ENCODE measurements around the gene HS2ST1.
"Not testable (repeated sequence)": the region's sequence is repeated elsewhere in the genome, so short reads cannot be mapped to it uniquely, and the experiment has no call there.

The HS2ST1 gene

DNA sequence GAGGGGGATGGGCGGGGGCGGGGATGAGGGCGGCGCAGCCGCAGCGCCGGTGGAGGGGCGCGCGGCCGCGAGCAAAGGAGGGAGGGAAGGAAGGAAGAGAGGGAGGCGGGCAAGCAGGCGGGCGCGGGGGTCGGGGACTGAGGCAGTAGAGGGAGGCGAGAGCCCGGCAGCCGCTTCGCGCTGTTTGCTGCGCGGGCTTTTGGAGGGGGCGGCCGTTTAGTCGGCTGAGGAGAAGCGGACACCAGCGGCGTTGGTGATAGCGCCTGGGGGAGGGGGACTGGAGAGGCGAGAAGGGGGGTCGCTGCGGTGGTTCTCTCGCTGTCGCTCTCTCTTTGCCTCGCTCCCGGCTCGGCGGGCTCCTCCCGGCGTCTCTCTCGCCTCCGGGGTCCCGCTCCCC is at the start of gene HS2ST1:
TSS of gene HS2ST1 (plus strand) at position 35 of the 397 bp plus-strand sequence.
- peaks cover 23% of the 10 kb centered on the region for H3K36me3 Mint-ChIP-seq (ENCODE audit: low read depth)
- H3K4me1 Mint-ChIP-seq (ENCODE audit: low read depth), result peaks cover 43% of the 10 kb centered on the region
- no peak within 1 kb of the TSS for H3K27ac Mint-ChIP-seq
- no peaks in the 10 kb centered on the region for H3K27me3 Mint-ChIP-seq
- no peak within 1 kb of the TSS for H3K4me3 Mint-ChIP-seq
- no peaks in the 10 kb centered on the region for H3K9me3 Mint-ChIP-seq

DNA sequence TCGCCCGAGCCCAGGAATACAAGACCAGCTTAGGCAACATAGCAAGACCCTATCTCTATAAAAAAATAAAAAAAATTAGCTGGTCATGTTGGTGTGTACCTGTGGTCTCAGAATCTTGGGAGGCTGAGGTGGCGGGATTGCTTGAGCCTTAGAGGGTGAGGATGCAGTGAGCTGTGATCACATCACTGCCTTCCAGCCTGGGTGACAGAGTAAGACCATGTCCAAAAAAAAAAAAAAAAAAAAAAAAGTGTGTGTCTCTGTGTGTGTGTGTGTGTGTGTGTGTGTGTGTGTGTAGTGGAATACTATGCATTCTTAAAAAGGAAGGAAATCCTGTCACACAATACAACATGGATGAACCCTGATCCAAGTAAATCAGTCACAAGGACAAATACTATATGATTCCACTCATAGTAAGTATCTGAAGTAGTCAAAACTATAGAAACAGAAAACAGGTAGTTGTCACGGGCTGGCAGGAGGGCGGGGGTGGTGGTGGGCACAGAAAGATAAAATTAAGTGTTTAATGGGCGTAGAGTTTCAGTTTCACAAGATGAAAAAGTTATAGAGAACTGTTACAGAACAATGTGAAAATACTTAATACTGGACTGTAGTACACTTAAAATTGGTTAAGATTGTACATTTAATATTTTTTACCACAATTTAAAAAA is 48.3 kb upstream of the HS2ST1 start:
- Mint-ChIP-seq H3K27ac (no peak overlapping the region), H3K36me3 (ENCODE audit: low read depth) (peaks cover 25% of the 10 kb centered on the region), H3K9me3 (no peaks in the 10 kb centered on the region)

DNA sequence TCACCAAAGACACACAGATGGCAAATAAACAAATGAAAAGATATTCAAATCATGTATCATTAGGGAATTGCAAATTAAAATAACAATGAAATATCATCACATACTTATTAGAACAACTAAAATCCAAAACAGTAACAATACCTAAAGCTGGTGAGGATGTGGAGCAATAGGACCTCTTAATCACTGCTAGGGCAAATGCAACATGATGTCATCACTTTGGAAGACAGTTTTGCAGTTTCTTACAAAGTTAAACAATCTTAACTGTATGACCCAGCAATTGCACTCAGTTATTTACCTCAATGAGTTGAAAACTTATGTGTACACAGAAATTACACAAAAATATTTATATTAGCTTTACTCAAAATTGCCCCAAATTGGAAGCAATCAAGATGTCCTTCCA is 47.8 kb upstream of the HS2ST1 start:
- Mint-ChIP-seq H3K36me3 (ENCODE audit: low read depth) (peaks cover 21% of the 10 kb centered on the region), H3K4me1 (ENCODE audit: low read depth) (peaks cover 26% of the 10 kb centered on the region), H3K9me3 (no peaks in the 10 kb centered on the region), H3K4me3 (no peak overlapping the region), H3K27ac (no peak overlapping the region), H3K27me3 (no peaks in the 10 kb centered on the region)

More for the DNA sequence above, 48.3 kb upstream of the HS2ST1 start:
- H3K4me1 Mint-ChIP-seq (ENCODE audit: low read depth), result peaks cover 26% of the 10 kb centered on the region
- H3K4me3 Mint-ChIP-seq, result no peak overlapping the region
- no peaks in the 10 kb centered on the region for H3K27me3 Mint-ChIP-seq

- H3K36me3 Mint-ChIP-seq (ENCODE audit: low read depth), result peaks cover 21% of the 10 kb centered on the region
- H3K4me3 Mint-ChIP-seq, H3K27ac Mint-ChIP-seq, H3K9me3 Mint-ChIP-seq, H3K27me3 Mint-ChIP-seq: not testable (repeated sequence)
- peaks cover 26% of the 10 kb centered on the region for H3K4me1 Mint-ChIP-seq (ENCODE audit: low read depth)
Observed at GRCh38 chr1:86867278-86867677, 47.2 kb upstream of the HS2ST1 start.

DNA sequence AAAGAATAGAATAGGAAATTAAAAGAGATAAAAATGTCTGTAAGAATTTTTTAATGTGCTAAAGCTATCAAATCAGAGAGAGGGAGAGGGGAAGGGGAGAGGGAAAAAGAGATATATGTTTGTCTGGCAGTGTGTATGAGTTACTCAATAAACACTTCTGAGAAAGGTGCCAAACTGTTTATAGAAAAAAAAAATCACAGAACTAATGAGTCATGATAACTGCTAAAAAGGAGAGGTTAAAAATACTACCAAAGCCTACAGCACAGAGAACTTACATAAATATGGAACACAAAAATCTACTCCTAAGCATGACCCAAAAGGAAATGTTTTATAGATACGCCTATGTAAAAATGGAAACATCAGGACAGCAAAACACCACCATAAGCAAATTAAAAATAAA is 46.0 kb upstream of the HS2ST1 start:
- no peaks in the 10 kb centered on the region for H3K27me3 Mint-ChIP-seq
- H3K4me3 Mint-ChIP-seq, result no peak overlapping the region
- peaks cover 26% of the 10 kb centered on the region for H3K4me1 Mint-ChIP-seq (ENCODE audit: low read depth)
- H3K27ac Mint-ChIP-seq, result peak overlapping the region; percentile 10
- peaks cover 14% of the 10 kb centered on the region for H3K36me3 Mint-ChIP-seq (ENCODE audit: low read depth)
- no peaks in the 10 kb centered on the region for H3K9me3 Mint-ChIP-seq

- Mint-ChIP-seq H3K36me3 (ENCODE audit: low read depth) (peaks cover 26% of the 10 kb centered on the region), H3K27me3 (no peaks in the 10 kb centered on the region)
Observed at GRCh38 chr1:86871001-86871400, 43.4 kb upstream of the HS2ST1 start.

DNA sequence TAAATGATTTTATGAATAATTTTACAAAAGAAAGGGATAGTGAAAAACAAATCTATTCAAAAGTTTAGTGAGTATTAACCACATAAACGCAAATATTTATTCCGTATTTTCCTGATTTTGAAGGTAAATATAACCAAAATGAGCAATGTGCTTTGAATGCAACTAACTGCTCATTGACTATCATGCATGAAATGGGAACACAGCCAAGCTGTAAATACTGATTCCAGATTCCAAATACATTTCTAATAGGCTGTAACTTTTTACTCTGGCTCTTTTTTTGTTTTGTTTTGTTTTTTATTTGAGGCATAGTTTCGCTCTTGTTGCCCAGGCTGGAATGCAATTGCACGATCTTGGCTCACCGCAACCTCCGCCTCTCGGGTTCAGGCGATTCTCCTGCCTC is 42.3 kb upstream of the HS2ST1 start:
- Mint-ChIP-seq H3K27ac (no peak overlapping the region), H3K27me3 (no peaks in the 10 kb centered on the region), H3K36me3 (ENCODE audit: low read depth) (peaks cover 32% of the 10 kb centered on the region), H3K4me3 (no peak overlapping the region), H3K4me1 (ENCODE audit: low read depth) (peaks cover 11% of the 10 kb centered on the region), H3K9me3 (no peaks in the 10 kb centered on the region)

More at GRCh38 chr1:86871001-86871400, 43.4 kb upstream of the HS2ST1 start:
- Mint-ChIP-seq H3K4me3 (no peak overlapping the region), H3K27ac (no peak overlapping the region), H3K4me1 (ENCODE audit: low read depth) (peaks cover 19% of the 10 kb centered on the region), H3K9me3 (no peaks in the 10 kb centered on the region)

DNA sequence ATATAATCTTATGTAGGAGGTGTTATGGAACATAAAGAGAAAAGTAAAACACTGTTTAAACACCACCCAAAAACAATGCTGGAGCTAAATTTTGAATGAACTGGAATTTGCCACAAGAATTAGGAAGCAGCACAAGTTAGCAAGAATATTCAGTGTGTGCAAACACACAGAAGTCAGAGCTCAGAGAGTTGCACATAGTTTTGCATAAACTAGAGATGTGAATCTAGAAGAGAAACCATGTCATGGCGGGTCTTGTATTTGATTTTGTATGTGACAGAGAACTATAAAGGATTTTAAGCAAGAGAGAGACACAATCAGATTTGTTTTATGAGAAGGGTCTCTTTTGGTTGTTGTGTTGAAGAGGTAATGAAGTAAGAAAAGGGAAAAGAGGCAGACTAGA is 38.7 kb upstream of the HS2ST1 start:
- no peaks in the 10 kb centered on the region for H3K4me1 Mint-ChIP-seq (ENCODE audit: low read depth)
- no peaks in the 10 kb centered on the region for H3K27me3 Mint-ChIP-seq
- H3K36me3 Mint-ChIP-seq (ENCODE audit: low read depth), result peaks cover 39% of the 10 kb centered on the region
- H3K4me3 Mint-ChIP-seq, result no peak overlapping the region
- H3K27ac Mint-ChIP-seq, result no peak overlapping the region
- H3K9me3 Mint-ChIP-seq, result no peaks in the 10 kb centered on the region

- Mint-ChIP-seq H3K27ac (no peak overlapping the region), H3K4me3 (no peak overlapping the region), H3K4me1 (ENCODE audit: low read depth) (peaks cover 15% of the 10 kb centered on the region), H3K27me3 (no peaks in the 10 kb centered on the region), H3K36me3 (ENCODE audit: low read depth) (peaks cover 20% of the 10 kb centered on the region), H3K9me3 (no peaks in the 10 kb centered on the region)
Observed at GRCh38 chr1:86887479-86888162, 26.8 kb upstream of the HS2ST1 start.

DNA sequence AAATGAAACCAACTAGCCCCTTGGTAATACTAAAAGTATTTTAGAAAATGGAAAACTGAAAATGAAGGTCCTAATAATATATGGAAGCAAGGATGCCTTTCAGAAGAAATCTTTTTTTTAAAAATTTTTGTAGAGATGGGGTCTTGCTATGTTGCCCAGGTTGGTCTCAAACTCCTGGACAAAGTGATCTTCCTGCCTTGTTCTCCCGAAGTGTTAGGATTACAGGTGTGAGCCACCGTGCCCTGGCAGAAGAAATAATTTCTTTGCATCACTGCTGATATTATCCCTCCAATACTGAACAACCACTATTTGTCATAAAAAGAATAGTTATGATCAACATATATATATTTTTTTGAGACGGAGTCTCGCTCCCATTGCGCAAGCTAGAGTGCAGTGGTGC is 26.1 kb upstream of the HS2ST1 start:
- H3K36me3 Mint-ChIP-seq (ENCODE audit: low read depth), result peaks cover 17% of the 10 kb centered on the region
- peaks cover 15% of the 10 kb centered on the region for H3K4me1 Mint-ChIP-seq (ENCODE audit: low read depth)
- H3K27me3 Mint-ChIP-seq, result no peaks in the 10 kb centered on the region
- no peak overlapping the region for H3K27ac Mint-ChIP-seq
- no peak overlapping the region for H3K4me3 Mint-ChIP-seq
- H3K9me3 Mint-ChIP-seq, result no peaks in the 10 kb centered on the region

DNA sequence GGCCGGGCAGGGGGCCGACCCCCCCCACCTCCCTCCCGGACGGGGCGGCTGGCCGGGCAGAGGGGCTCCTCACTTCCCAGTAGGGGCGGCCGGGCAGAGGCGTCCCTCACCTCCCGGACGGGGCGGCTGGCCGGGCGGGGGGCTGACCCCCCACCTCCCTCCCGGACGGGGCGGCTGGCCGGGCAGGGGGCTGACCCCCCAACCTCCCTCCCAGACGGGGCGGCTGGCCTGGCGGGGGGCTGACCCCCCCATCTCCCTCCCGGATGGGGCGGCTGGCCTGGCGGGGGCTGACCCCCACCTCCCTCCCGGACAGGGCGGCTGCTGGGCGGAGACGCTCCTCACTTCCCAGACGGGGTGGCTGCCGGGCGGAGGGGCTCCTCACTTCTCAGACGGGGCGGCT is 15.0 kb upstream of the HS2ST1 start:
- not testable (repeated sequence) for H3K27ac Mint-ChIP-seq, H3K9me3 Mint-ChIP-seq, H3K4me3 Mint-ChIP-seq, H3K27me3 Mint-ChIP-seq
- peaks cover 49% of the 10 kb centered on the region for H3K36me3 Mint-ChIP-seq (ENCODE audit: low read depth)
- H3K4me1 Mint-ChIP-seq (ENCODE audit: low read depth), result peaks cover 29% of the 10 kb centered on the region

GRCh38 chr1:86905875-86906274 is 8.6 kb upstream of the HS2ST1 start:
- no peaks in the 10 kb centered on the region for H3K9me3 Mint-ChIP-seq
- peaks cover 54% of the 10 kb centered on the region for H3K36me3 Mint-ChIP-seq (ENCODE audit: low read depth)
- no peak overlapping the region for H3K4me3 Mint-ChIP-seq
- peaks cover 42% of the 10 kb centered on the region for H3K4me1 Mint-ChIP-seq (ENCODE audit: low read depth)
- H3K27ac Mint-ChIP-seq, result no peak overlapping the region
- no peaks in the 10 kb centered on the region for H3K27me3 Mint-ChIP-seq

- no peak overlapping the region for H3K4me3 Mint-ChIP-seq
- H3K9me3 Mint-ChIP-seq, result no peaks in the 10 kb centered on the region
- H3K27me3 Mint-ChIP-seq, result no peaks in the 10 kb centered on the region
- H3K4me1 Mint-ChIP-seq (ENCODE audit: low read depth), result peaks cover 48% of the 10 kb centered on the region
- peaks cover 54% of the 10 kb centered on the region for H3K36me3 Mint-ChIP-seq (ENCODE audit: low read depth)
- H3K27ac Mint-ChIP-seq, result no peak overlapping the region
Observed at GRCh38 chr1:86906419-86906818, 8.0 kb upstream of the HS2ST1 start.

- H3K9me3 Mint-ChIP-seq, result no peaks in the 10 kb centered on the region
- peaks cover 42% of the 10 kb centered on the region for H3K36me3 Mint-ChIP-seq (ENCODE audit: low read depth)
- peaks cover 57% of the 10 kb centered on the region for H3K4me1 Mint-ChIP-seq (ENCODE audit: low read depth)
- no peak overlapping the region for H3K4me3 Mint-ChIP-seq
- H3K27me3 Mint-ChIP-seq, result no peaks in the 10 kb centered on the region
- no peak overlapping the region for H3K27ac Mint-ChIP-seq
Observed at GRCh38 chr1:86912281-86912900, 2.0 kb upstream of the HS2ST1 start.

GRCh38 chr1:86913399-86913895 is 988 bp upstream of the HS2ST1 start:
- Mint-ChIP-seq H3K4me3 (no peak overlapping the region), H3K4me1 (ENCODE audit: low read depth) (peaks cover 55% of the 10 kb centered on the region), H3K27me3 (no peaks in the 10 kb centered on the region), H3K36me3 (ENCODE audit: low read depth) (peaks cover 33% of the 10 kb centered on the region), H3K27ac (no peak overlapping the region), H3K9me3 (no peaks in the 10 kb centered on the region)

Measured in stimulated activated naive CD8-positive, alpha-beta T cell treated with anti-CD3 and anti-CD28 coated beads, Interleukin-15, Interleukin-2, amounts not matched to agents 100 ng/mL and 50 ng/mL, for 24 hours (primary cell).